IPS DF 6.9 (cell line): ENCODE results near the gene OLAH.
"Not testable (repeated sequence)": the region's sequence is repeated elsewhere in the genome, so short reads cannot be mapped to it uniquely, and the experiment has no call there.

Experiments
- DNase-seq: peaks from one replicate; pipeline ENCODE4 v3.0.0-alpha.2; 2013; ENCODE audit warnings: low read depth, low spot score
- H3K27ac ChIP-seq: one replicate; pipeline ENCODE4 v1.5.1; 2013; ENCODE audit warnings: low read length, control low read depth
- H3K27me3 ChIP-seq: 2 replicates; pipeline ENCODE4 v1.6.1; 2013; ENCODE audit warnings: mild to moderate bottlenecking, low read length; ENCODE audit not compliant: control insufficient read depth, insufficient read depth
- H3K36me3 ChIP-seq: 2 replicates; pipeline ENCODE4 v1.6.1; 2013; ENCODE audit warnings: low read length; ENCODE audit not compliant: control insufficient read depth, insufficient read depth
- H3K4me1 ChIP-seq: 2 replicates; pipeline ENCODE4 v1.6.1; 2013; ENCODE audit warnings: low read length; ENCODE audit not compliant: control insufficient read depth, insufficient read depth
- H3K4me3 ChIP-seq: 2 replicates; pipeline ENCODE4 v1.5.1; 2013; ENCODE audit warnings: mild to moderate bottlenecking, low read length
- H3K9me3 ChIP-seq: 2 replicates; pipeline ENCODE4 v1.6.1; 2013; ENCODE audit warnings: low read length, inconsistent platforms; ENCODE audit not compliant: control insufficient read depth, insufficient read depth
- WGBS: extraction: QIAGEN DNeasy Blood & Tissue Kit; methylation state at CpG from one replicate; pipeline ENCODE4 v1.1.7; 2013; ENCODE audit warnings: mixed read lengths, missing lambda C conversion rate; ENCODE audit not compliant: insufficient read length, insufficient coverage; 5-methylcytosine and 5-hydroxymethylcytosine counted together

OLAH gene

GRCh38 chr10:15043674-15044073 lies at the start of gene OLAH:
Gene OLAH (plus strand): TSS chr10:15043943. CDS start chr10:15047289, 3,346 bp downstream.
- H3K36me3 ChIP-seq = no peaks in the 10 kb centered on the region
- no CpG with 5 or more reads among the region's 1 CpG for WGBS
- DNase-seq = no peak
- no peak within 1 kb of the TSS for H3K27ac ChIP-seq
- H3K4me3 ChIP-seq = no peak within 1 kb of the TSS
- no peaks in the 10 kb centered on the region for H3K27me3 ChIP-seq
- H3K4me1 ChIP-seq = no peaks in the 10 kb centered on the region
- no peaks in the 10 kb centered on the region for H3K9me3 ChIP-seq

GRCh38 chr10:14995964-14996565 lies 47.7 kb upstream of the OLAH start:
- Histone ChIP-seq H3K36me3 (no peaks in the 10 kb centered on the region), H3K4me1 (no peaks in the 10 kb centered on the region), H3K27me3 (no peaks in the 10 kb centered on the region), H3K9me3 (no peaks in the 10 kb centered on the region), H3K4me3 (no peak overlapping the region), H3K27ac (no peak overlapping the region)
- no peak for DNase-seq
- WGBS = no CpG with 5 or more reads among the region's 50 CpGs

GRCh38 chr10:15013530-15013929 lies 30.2 kb upstream of the OLAH start:
- not testable (repeated sequence) for H3K9me3 ChIP-seq, H3K36me3 ChIP-seq, H3K27ac ChIP-seq, H3K4me3 ChIP-seq, H3K4me1 ChIP-seq, DNase-seq, H3K27me3 ChIP-seq
- WGBS = no CpG with 5 or more reads among the region's 5 CpGs

GRCh38 chr10:15015451-15015850 lies 28.3 kb upstream of the OLAH start:
- WGBS = no CpG with 5 or more reads among the region's 7 CpGs
- Histone ChIP-seq H3K27me3 (no peaks in the 10 kb centered on the region), H3K36me3 (no peaks in the 10 kb centered on the region), H3K9me3 (no peaks in the 10 kb centered on the region), H3K27ac (no peak overlapping the region), H3K4me1 (no peaks in the 10 kb centered on the region), H3K4me3 (no peak overlapping the region)
- DNase-seq = no peak

GRCh38 chr10:15020966-15021365 lies 22.8 kb upstream of the OLAH start:
- WGBS = no CpG with 5 or more reads among the region's 5 CpGs

GRCh38 chr10:15023079-15023478 lies 20.7 kb upstream of the OLAH start:
- H3K4me1 ChIP-seq, H3K9me3 ChIP-seq, H3K27me3 ChIP-seq, DNase-seq, H3K36me3 ChIP-seq, H3K4me3 ChIP-seq, H3K27ac ChIP-seq: not testable (repeated sequence)
- WGBS = no CpG with 5 or more reads among the region's 6 CpGs

More at GRCh38 chr10:15020966-15021365, 22.8 kb upstream of the OLAH start:
- not testable (repeated sequence) for H3K36me3 ChIP-seq, H3K27ac ChIP-seq, H3K4me1 ChIP-seq, DNase-seq, H3K9me3 ChIP-seq, H3K4me3 ChIP-seq, H3K27me3 ChIP-seq

- not testable (repeated sequence) for DNase-seq
These were observed 19.4 kb upstream of the OLAH start for GRCh38 chr10:15024017-15025004.

GRCh38 chr10:15025040-15025439 lies 18.7 kb upstream of the OLAH start:
- H3K27me3 ChIP-seq, H3K27ac ChIP-seq, H3K4me3 ChIP-seq, DNase-seq, H3K9me3 ChIP-seq, H3K4me1 ChIP-seq, H3K36me3 ChIP-seq: not testable (repeated sequence)
- no CpG with 5 or more reads among the region's 6 CpGs for WGBS

More at GRCh38 chr10:15024017-15025004, 19.4 kb upstream of the OLAH start:
- not testable (repeated sequence) for H3K4me1 ChIP-seq, H3K4me3 ChIP-seq, H3K27me3 ChIP-seq, H3K27ac ChIP-seq, H3K9me3 ChIP-seq, H3K36me3 ChIP-seq
- WGBS = no CpG with 5 or more reads among the region's 17 CpGs

- DNase-seq = no peak
- Histone ChIP-seq H3K27ac (no peak overlapping the region), H3K27me3 (no peaks in the 10 kb centered on the region), H3K9me3 (no peaks in the 10 kb centered on the region), H3K4me1 (no peaks in the 10 kb centered on the region), H3K4me3 (no peak overlapping the region), H3K36me3 (no peaks in the 10 kb centered on the region)
- WGBS = no CpG with 5 or more reads among the region's 3 CpGs
These were observed 16.0 kb upstream of the OLAH start for GRCh38 chr10:15027741-15028140.

- no peaks in the 10 kb centered on the region; the same call in 1 of the 2 replicates for H3K4me1 ChIP-seq
- no peak overlapping the region for H3K27ac ChIP-seq
- no peak overlapping the region for H3K4me3 ChIP-seq
- no peaks in the 10 kb centered on the region for H3K36me3 ChIP-seq
- DNase-seq = no peak
- no peaks in the 10 kb centered on the region for H3K9me3 ChIP-seq
- no peaks in the 10 kb centered on the region for H3K27me3 ChIP-seq
- WGBS = no CpG with 5 or more reads among the region's 18 CpGs
These were observed 8.1 kb upstream of the OLAH start for GRCh38 chr10:15035385-15036301.
